GM19397 (cell line): ENCODE data around the gene ATG7.
"Not testable (repeated sequence)": the region's sequence is repeated elsewhere in the genome, so short reads cannot be mapped to it uniquely, and the experiment has no call there.

Source experiments
- ATAC-seq: cut with Tn5 transposase; IDR thresholded peaks from one replicate; pipeline ENCODE4 v1.9.1; 2021; ENCODE audit warnings: mild to moderate bottlenecking, moderate library complexity; ENCODE audit not compliant: unreplicated experiment

Gene ATG7

GRCh38 chr3:11563865-11564185 lies 291.6 kb downstream of the ATG7 start:
- ATAC-seq = no peak

GRCh38 chr3:11564577-11565001 lies 292.4 kb downstream of the ATG7 start:
- no peak for ATAC-seq

GRCh38 chr3:11565072-11565471 lies 292.9 kb downstream of the ATG7 start:
- no peak for ATAC-seq

- no peak for ATAC-seq
Measured at GRCh38 chr3:11565492-11565891, 293.3 kb downstream of the ATG7 start.

GRCh38 chr3:11565932-11566331 lies 293.7 kb downstream of the ATG7 start:
- ATAC-seq = no peak

GRCh38 chr3:11566478-11566877 lies 294.3 kb downstream of the ATG7 start:
- no peak for ATAC-seq

- ATAC-seq = no peak
Measured at GRCh38 chr3:11566916-11567315, 294.7 kb downstream of the ATG7 start.

- no peak for ATAC-seq
Measured at GRCh38 chr3:11567516-11568467, 295.6 kb downstream of the ATG7 start.

GRCh38 chr3:11568503-11569155 lies 296.4 kb downstream of the ATG7 start:
- ATAC-seq = no peak

GRCh38 chr3:11569156-11569741 lies 297.1 kb downstream of the ATG7 start:
- ATAC-seq = no peak

- ATAC-seq = no peak
Measured at GRCh38 chr3:11570251-11570650, 298.1 kb downstream of the ATG7 start.

GRCh38 chr3:11570789-11571495 lies 298.7 kb downstream of the ATG7 start:
- no peak for ATAC-seq

- ATAC-seq = not testable (repeated sequence)
Measured at GRCh38 chr3:11572660-11573059, 300.5 kb downstream of the ATG7 start.

- no peak for ATAC-seq
Measured at GRCh38 chr3:11574981-11575669, 302.9 kb downstream of the ATG7 start.

GRCh38 chr3:11575677-11576076 lies 303.5 kb downstream of the ATG7 start:
- no peak for ATAC-seq

- no peak for ATAC-seq
Measured at GRCh38 chr3:11576453-11576852, 304.3 kb downstream of the ATG7 start.

GRCh38 chr3:11578169-11578568 lies 306.0 kb downstream of the ATG7 start:
- no peak for ATAC-seq

- no peak for ATAC-seq
Measured at GRCh38 chr3:11580645-11581044, 308.4 kb downstream of the ATG7 start.

- ATAC-seq = no peak
Measured at GRCh38 chr3:11581237-11582190, 309.3 kb downstream of the ATG7 start.
